ENCODE results near the gene BCDIN3D. TPM values are rescaled to one million over a fixed set of nuclear protein-coding genes. Genes with fewer than 3 reads are reported as not detected.

BCDIN3D gene
- total RNA-seq, 1 experiment from 2014 or later, result 4.5 TPM

DNA sequence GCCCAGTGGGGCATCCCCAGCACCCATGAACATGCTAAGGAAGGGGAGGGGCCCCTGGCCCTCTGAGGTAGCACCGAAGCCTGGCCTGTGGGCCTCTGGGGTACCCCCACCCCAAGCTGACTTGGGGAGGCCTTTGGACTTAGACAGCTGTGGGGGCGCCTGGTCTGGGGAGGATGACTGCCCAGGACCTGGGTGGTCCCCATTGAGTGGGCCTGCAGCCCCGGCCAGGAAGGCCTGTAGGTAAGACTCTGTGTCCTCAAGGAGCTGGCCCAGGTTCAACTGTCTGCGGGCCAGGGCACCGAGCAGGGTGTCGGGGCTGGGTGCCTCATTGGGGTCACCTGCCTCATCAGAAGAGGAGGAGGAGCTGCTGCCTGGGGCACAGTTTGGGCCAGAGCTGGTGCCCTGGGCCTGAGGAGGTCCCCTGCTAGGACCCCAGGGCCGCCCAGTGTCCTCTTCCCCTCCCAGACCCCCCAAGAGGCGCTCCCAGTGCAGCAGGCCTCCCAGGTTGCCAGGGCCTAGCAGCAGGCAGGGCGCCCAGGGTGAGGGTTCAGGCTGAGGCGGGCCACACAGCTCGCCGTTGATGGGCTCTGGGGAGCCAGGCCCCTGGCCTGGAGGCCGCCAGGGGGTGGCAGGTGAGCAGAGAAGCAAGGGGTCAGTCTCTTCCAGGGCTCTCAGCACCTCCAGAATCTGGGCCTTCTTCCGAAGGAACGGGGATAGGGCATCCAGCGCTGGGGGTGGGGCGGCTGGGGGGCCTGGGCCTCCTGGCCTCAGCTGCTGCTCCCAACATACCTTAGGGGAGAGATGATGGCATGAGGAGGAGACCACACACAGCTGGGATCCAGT is 46.1 kb downstream of the BCDIN3D start:
- Histone ChIP-seq H3K36me3 (ENCODE audit: low read depth, low read length) (no peaks in the 10 kb centered on the region), H3K9me3 (ENCODE audit: low read length) (no peaks in the 10 kb centered on the region), H3F3A (ENCODE audit: low read length, unreplicated experiment) (no peaks in the 10 kb centered on the region), H3K4me3 (ENCODE audit: low read length) (no peak overlapping the region), H2AFZ (ENCODE audit: low read length) (no peak overlapping the region), H3K27me3 (ENCODE audit: low read length) (no peaks in the 10 kb centered on the region), H3K9ac (ENCODE audit: low read length) (no peak overlapping the region), H3K4me1 (ENCODE audit: insufficient read depth, low read length) (no peaks in the 10 kb centered on the region), H3K27ac (ENCODE audit: low read length) (no peak overlapping the region), H3K9me2 (replicated peaks; ENCODE audit: low read length) (no peaks in the 10 kb centered on the region), H3K4me2 (ENCODE audit: low read length) (no peak overlapping the region), H4K20me1 (ENCODE audit: low read length) (no peaks in the 10 kb centered on the region), H3K79me2 (ENCODE audit: low read length) (no peaks in the 10 kb centered on the region)
- DNase-seq (no peak), ATAC-seq (no peak)
- BruUV-seq (replicated peaks), result no TSS peak
- TF ChIP-seq EZH2 (IDR thresholded peaks at IDR 0.05; ENCODE audit: low read length, unreplicated experiment) (no peak), EZH2phosphoT487 (IDR thresholded peaks at IDR 0.05; ENCODE audit: borderline replicate concordance, low read length) (no peak), CTCF (conservative IDR thresholded peaks at IDR 0.05; ENCODE audit: low read depth, low read length) (no peak)
- intact Hi-C loops (cut with micrococcal nuclease), result no loop called here
- POLR2A ChIA-PET (ENCODE audit: unreplicated experiment), result no interaction called here
- CTCF ChIA-PET, result no interaction called here

- ATAC-seq, result no peak
- Histone ChIP-seq H4K20me1 (ENCODE audit: low read length) (no peaks in the 10 kb centered on the region), H3K4me1 (ENCODE audit: insufficient read depth, low read length) (no peaks in the 10 kb centered on the region), H3K27me3 (ENCODE audit: low read length) (no peaks in the 10 kb centered on the region), H3K36me3 (ENCODE audit: low read depth, low read length) (no peaks in the 10 kb centered on the region), H3K9me2 (replicated peaks; ENCODE audit: low read length) (no peaks in the 10 kb centered on the region), H3K4me3 (ENCODE audit: low read length) (no peak overlapping the region), H3K79me2 (ENCODE audit: low read length) (no peaks in the 10 kb centered on the region), H3K9ac (ENCODE audit: low read length) (no peak overlapping the region), H2AFZ (ENCODE audit: low read length) (no peak overlapping the region), H3K4me2 (ENCODE audit: low read length) (no peak overlapping the region), H3K27ac (ENCODE audit: low read length) (no peak overlapping the region), H3F3A (ENCODE audit: low read length, unreplicated experiment) (no peaks in the 10 kb centered on the region), H3K9me3 (ENCODE audit: low read length) (no peaks in the 10 kb centered on the region)
- no TSS peak for BruUV-seq (replicated peaks)
- ChIA-PET CTCF (no interaction called here), POLR2A (ENCODE audit: unreplicated experiment) (no interaction called here)
- intact Hi-C loops (cut with micrococcal nuclease), result no loop called here
- TF ChIP-seq EZH2 (IDR thresholded peaks at IDR 0.05; ENCODE audit: low read length, unreplicated experiment) (no peak), CTCF (conservative IDR thresholded peaks at IDR 0.05; ENCODE audit: low read depth, low read length) (no peak)
- DNase-seq, result no peak
Observed at GRCh38 chr12:49796155-49796554, 46.8 kb downstream of the BCDIN3D start.

- Histone ChIP-seq H3K4me3 (ENCODE audit: low read length) (no peak overlapping the region), H3K79me2 (ENCODE audit: low read length) (no peaks in the 10 kb centered on the region), H3K9me3 (ENCODE audit: low read length) (no peaks in the 10 kb centered on the region), H3K4me1 (ENCODE audit: insufficient read depth, low read length) (no peaks in the 10 kb centered on the region), H3F3A (ENCODE audit: low read length, unreplicated experiment) (no peaks in the 10 kb centered on the region), H3K27ac (ENCODE audit: low read length) (no peak overlapping the region), H3K9ac (ENCODE audit: low read length) (no peak overlapping the region), H3K27me3 (ENCODE audit: low read length) (no peaks in the 10 kb centered on the region), H3K36me3 (ENCODE audit: low read depth, low read length) (no peaks in the 10 kb centered on the region), H4K20me1 (ENCODE audit: low read length) (no peaks in the 10 kb centered on the region), H3K9me2 (replicated peaks; ENCODE audit: low read length) (no peaks in the 10 kb centered on the region), H3K4me2 (ENCODE audit: low read length) (no peak overlapping the region), H2AFZ (ENCODE audit: low read length) (no peak overlapping the region)
- ChIA-PET POLR2A (ENCODE audit: unreplicated experiment) (no interaction called here), CTCF (no interaction called here)
- intact Hi-C loops (cut with micrococcal nuclease), result no loop called here
- no peak for DNase-seq
- BruUV-seq (replicated peaks), result no TSS peak
- TF ChIP-seq EZH2phosphoT487 (IDR thresholded peaks at IDR 0.05; ENCODE audit: borderline replicate concordance, low read length), result no peak
- TF ChIP-seq CTCF (conservative IDR thresholded peaks at IDR 0.05; ENCODE audit: low read depth, low read length), result no peak
- no peak for TF ChIP-seq EZH2 (IDR thresholded peaks at IDR 0.05; ENCODE audit: low read length, unreplicated experiment)
- ATAC-seq, result no peak
Observed at GRCh38 chr12:49795654-49796105, 47.2 kb downstream of the BCDIN3D start.
